GM18519 (cell line): ENCODE data around the gene SPATA19.
"Not testable (repeated sequence)": the region's sequence is repeated elsewhere in the genome, so short reads cannot be mapped to it uniquely, and the experiment has no call there.

Experiments
- ATAC-seq: cut with Tn5 transposase; IDR thresholded peaks from one replicate; pipeline ENCODE4 v1.9.1; 2021; ENCODE audit warnings: mild to moderate bottlenecking, moderate library complexity; ENCODE audit not compliant: unreplicated experiment, low FRiP score

The SPATA19 gene

GRCh38 chr11:133845413-133845812 lies at the start of gene SPATA19:
TSS of gene SPATA19 (minus strand) at chr11:133845513. CDS start at chr11:133845446, 67 bp downstream.
- ATAC-seq = no peak

- peak; percentile 45 for ATAC-seq
Observed at GRCh38 chr11:133895061-133895479, 49.8 kb upstream of the SPATA19 start.

GRCh38 chr11:133893381-133893780 lies 48.1 kb upstream of the SPATA19 start:
- no peak for ATAC-seq

- ATAC-seq = no peak
Observed at GRCh38 chr11:133892584-133893380, 47.5 kb upstream of the SPATA19 start.

- no peak for ATAC-seq
Observed at GRCh38 chr11:133892126-133892525, 46.8 kb upstream of the SPATA19 start.

GRCh38 chr11:133889893-133890292 lies 44.6 kb upstream of the SPATA19 start:
- ATAC-seq = no peak

- ATAC-seq = no peak
Observed at GRCh38 chr11:133889188-133889587, 43.9 kb upstream of the SPATA19 start.

GRCh38 chr11:133887692-133888332 lies 42.5 kb upstream of the SPATA19 start:
- ATAC-seq = no peak

- ATAC-seq = no peak
Observed at GRCh38 chr11:133886029-133886428, 40.7 kb upstream of the SPATA19 start.

- ATAC-seq = no peak
Observed at GRCh38 chr11:133872160-133872559, 26.8 kb upstream of the SPATA19 start.

- ATAC-seq = no peak
Observed at GRCh38 chr11:133867456-133867855, 22.1 kb upstream of the SPATA19 start.

- ATAC-seq = no peak
Observed at GRCh38 chr11:133865466-133865865, 20.2 kb upstream of the SPATA19 start.

- no peak for ATAC-seq
Observed at GRCh38 chr11:133864756-133865155, 19.4 kb upstream of the SPATA19 start.

- no peak for ATAC-seq
Observed at GRCh38 chr11:133860151-133860550, 14.8 kb upstream of the SPATA19 start.

GRCh38 chr11:133854330-133854960 lies 9.1 kb upstream of the SPATA19 start:
- not testable (repeated sequence) for ATAC-seq

GRCh38 chr11:133844217-133844616 lies 1.1 kb downstream of the SPATA19 start:
- no peak for ATAC-seq

- no peak for ATAC-seq
Observed at GRCh38 chr11:133843454-133843987, 1.8 kb downstream of the SPATA19 start.

GRCh38 chr11:133842730-133843129 lies 2.6 kb downstream of the SPATA19 start:
- ATAC-seq = no peak

GRCh38 chr11:133842053-133842452 lies 3.3 kb downstream of the SPATA19 start:
- no peak for ATAC-seq

GRCh38 chr11:133841279-133842043 lies 3.9 kb downstream of the SPATA19 start:
- no peak for ATAC-seq
